GM12873 (cell line): ENCODE measurements around the gene SELENOV.

ENCODE experiments used
- TF ChIP-seq, protein P1 (sequence below): IDR thresholded peaks from 2 replicates; pipeline ENCODE4 v1.5.1; 2012; ENCODE audit warnings: low read depth, mild to moderate bottlenecking, moderate library complexity, low read length, control low read depth; ENCODE audit not compliant: insufficient read depth; ENCODE audit errors: missing control alignments

The SELENOV gene

DNA sequence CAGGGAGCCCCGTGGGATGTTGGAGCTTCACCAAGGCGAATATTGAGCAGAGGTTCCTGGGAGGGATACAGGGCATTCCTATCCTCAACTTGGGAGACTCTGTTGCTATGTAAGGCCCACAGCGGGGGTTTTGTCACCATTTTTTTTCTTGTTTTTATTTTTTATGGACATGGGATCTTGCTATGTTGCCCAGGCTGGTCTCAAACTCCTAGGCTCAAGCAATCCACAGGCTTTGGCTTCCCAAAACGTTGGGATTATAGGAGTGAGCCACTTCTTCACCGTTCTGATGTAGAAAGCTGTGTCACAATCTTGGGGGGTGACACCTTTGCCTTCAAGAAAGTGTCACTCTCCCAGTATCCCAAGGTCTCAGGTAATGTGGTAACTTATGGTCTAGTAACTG is 13.6 kb upstream of the SELENOV start:
- TF ChIP-seq, protein P1, sequence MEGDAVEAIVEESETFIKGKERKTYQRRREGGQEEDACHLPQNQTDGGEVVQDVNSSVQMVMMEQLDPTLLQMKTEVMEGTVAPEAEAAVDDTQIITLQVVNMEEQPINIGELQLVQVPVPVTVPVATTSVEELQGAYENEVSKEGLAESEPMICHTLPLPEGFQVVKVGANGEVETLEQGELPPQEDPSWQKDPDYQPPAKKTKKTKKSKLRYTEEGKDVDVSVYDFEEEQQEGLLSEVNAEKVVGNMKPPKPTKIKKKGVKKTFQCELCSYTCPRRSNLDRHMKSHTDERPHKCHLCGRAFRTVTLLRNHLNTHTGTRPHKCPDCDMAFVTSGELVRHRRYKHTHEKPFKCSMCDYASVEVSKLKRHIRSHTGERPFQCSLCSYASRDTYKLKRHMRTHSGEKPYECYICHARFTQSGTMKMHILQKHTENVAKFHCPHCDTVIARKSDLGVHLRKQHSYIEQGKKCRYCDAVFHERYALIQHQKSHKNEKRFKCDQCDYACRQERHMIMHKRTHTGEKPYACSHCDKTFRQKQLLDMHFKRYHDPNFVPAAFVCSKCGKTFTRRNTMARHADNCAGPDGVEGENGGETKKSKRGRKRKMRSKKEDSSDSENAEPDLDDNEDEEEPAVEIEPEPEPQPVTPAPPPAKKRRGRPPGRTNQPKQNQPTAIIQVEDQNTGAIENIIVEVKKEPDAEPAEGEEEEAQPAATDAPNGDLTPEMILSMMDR: no peak

DNA sequence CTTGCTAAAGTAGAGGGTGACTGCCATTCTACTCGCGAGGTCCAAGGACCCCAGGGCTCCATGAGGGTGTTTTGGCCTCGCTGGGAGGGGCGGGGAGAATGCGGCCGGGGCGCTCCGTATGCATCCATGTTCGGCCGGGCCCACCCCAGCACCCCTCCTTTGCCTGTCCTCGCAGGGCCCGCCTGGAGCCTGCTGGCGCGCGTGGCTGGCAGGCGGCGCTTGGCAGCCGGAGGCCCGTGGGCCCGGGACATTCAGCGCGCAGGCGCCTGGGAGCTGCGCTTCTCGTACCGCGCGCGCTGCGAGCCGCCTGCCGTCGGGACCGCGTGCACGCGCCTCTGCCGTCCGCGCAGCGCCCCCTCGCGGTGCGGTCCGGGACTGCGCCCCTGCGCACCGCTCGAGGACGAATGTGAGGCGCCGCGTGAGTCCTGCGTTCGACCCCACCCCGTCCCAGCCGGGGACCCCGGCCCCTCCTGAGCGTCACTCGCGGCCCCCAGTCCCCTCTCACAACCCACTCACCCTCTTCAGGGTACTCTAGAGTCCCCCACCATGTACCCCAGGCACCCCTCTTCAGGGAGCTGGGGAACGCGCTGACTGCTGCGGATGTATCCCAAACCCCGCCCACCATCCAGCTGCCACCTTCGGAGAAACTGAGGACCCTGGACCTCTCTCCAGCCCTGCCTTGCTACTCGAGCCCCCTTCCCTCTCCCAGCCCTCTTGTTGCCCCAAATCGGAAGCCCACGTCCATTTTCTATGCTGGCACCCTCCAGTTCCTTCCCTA is 12.1 kb upstream of the SELENOV start:
- TF ChIP-seq, protein P1: peak; percentile 85

DNA sequence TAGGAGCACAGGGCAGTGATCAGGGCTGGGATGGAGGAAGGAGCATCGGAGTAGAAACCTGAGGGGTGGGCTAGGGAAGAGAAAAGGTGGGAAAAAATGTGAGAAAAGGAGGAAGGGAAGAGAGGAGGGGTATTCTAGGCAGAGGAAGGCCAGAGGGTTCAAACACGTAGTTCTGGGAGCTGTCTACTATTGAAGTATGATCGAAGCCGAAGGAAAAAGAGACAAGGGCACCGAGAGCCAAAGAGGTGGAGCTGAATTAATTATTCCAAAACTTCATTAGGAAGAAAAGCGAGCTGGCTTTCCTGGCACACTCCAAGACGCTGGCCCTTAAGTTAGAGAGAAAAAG is 8.4 kb upstream of the SELENOV start:
- TF ChIP-seq, protein P1: no peak

DNA sequence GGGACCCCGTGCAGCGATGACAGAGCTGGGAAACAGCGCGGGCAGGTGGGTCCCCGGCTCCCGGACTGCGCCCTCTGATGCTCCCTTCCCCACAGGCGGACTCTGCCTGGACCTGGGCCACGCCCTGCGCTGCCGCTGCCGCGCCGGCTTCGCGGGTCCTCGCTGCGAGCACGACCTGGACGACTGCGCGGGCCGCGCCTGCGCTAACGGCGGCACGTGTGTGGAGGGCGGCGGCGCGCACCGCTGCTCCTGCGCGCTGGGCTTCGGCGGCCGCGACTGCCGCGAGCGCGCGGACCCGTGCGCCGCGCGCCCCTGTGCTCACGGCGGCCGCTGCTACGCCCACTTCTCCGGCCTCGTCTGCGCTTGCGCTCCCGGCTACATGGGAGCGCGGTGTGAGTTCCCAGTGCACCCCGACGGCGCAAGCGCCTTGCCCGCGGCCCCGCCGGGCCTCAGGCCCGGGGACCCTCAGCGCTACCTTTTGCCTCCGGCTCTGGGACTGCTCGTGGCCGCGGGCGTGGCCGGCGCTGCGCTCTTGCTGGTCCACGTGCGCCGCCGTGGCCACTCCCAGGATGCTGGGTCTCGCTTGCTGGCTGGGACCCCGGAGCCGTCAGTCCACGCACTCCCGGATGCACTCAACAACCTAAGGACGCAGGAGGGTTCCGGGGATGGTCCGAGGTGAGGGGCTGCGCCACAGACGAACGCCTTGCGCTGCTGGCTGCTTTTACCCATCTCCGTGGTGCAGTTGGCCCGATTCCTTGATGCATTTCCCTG is 7.8 kb upstream of the SELENOV start:
- TF ChIP-seq, protein P1: no peak

DNA sequence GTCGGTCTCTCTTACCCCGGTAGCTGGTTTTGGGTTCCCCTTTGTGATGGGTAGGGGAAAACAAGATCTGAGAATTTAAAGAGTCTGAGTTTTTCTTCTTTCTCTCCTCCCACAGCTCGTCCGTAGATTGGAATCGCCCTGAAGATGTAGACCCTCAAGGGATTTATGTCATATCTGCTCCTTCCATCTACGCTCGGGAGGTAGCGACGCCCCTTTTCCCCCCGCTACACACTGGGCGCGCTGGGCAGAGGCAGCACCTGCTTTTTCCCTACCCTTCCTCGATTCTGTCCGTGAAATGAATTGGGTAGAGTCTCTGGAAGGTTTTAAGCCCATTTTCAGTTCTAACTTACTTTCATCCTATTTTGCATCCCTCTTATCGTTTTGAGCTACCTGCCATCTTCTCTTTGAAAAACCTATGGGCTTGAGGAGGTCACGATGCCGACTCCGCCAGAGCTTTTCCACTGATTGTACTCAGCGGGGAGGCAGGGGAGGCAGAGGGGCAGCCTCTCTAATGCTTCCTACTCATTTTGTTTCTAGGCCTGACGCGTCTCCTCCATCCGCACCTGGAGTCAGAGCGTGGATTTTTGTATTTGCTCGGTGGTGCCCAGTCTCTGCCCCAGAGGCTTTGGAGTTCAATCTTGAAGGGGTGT is 7.1 kb upstream of the SELENOV start:
- TF ChIP-seq, protein P1: no peak

DNA sequence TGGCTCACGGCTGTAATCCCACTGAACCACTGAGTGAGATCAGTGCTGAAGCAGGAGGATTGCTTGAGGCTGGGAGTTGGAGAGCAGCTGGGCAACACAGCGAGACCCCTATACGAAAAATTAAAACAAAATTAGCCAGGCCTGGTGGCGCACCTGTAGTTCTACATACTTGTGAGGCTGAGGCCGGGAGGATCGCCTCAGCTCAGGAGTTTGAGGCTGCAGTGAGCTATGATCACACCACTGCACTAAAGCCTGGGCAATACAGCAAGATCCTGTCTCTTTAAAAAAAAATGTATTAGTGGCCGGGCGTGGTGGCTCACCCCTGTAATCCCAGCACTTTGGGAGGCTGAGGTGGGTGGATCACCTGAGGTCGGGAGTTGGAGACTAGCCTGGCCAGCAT is 6.3 kb upstream of the SELENOV start:
- TF ChIP-seq, protein P1: no peak

DNA sequence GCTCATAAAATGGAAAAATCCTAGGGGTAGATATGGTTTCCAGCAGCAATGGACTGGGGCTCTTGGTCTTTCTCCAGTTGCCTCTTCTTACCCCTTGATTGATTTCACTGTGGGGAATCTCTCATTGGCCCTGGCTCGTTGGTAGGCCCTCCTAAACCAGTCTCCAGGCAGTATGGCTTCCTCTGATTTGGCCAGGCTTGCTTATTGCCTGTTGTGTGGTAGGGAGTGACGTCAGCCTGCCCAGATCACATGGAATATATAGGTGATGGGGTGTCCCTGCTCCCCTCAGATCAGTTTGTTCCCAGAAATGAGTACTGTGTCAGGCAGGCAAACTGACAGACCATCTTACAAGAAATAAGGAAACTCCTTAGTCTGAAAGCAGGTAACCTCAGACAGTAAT is 5.7 kb upstream of the SELENOV start:
- TF ChIP-seq, protein P1: no peak
